Gastrocnemius medialis (tissue), 4 donors: ENCODE results near the gene CLMP. TPM values are rescaled to one million over a fixed set of nuclear protein-coding genes. Genes with fewer than 3 reads are reported as not detected.

ENCODE experiments used
- ATAC-seq, 2 donors: fragments of 150-250 bp; one replicate each; pipeline ENCODE4 v1.9.1; 2016
- DNase-seq, 2 donors: peaks; one replicate each; pipeline ENCODE4 v3.0.0-alpha.2; 2019
- H3K27ac ChIP-seq, 4 donors: fragments of 200-600 bp; sonication (generic); 1 replicate in 1 of 4; 2 replicates in 3 of 4; pipeline ENCODE4 v1.5.1; 2016 to 2018; ENCODE audit warnings: mild to moderate bottlenecking in 2 of 4, moderate library complexity in 1 of 4
- H3K27me3 ChIP-seq, 3 donors: fragments of 200-600 bp; sonication (generic) in 2 of 3; 1 replicate in 1 of 3; 2 replicates in 2 of 3; pipeline versions ENCODE4 v1.5.1 to v1.6.0; 2016 to 2019; ENCODE audit warnings: mild to moderate bottlenecking in 1 of 3, moderate library complexity in 1 of 3
- H3K36me3 ChIP-seq, 2 donors: fragments of 200-600 bp; sonication (generic) in 1 of 2; one replicate each; pipeline ENCODE4 v1.5.1; 2017 to 2018
- H3K4me1 ChIP-seq, 2 donors: fragments of 200-600 bp; sonication (generic) in 1 of 2; one replicate each; pipeline ENCODE4 v1.5.1; 2016 to 2017; ENCODE audit warnings: mild to moderate bottlenecking in 2 of 2
- H3K4me3 ChIP-seq, 4 donors: fragments of 200-600 bp; sonication (generic) in 3 of 4; 1 replicate in 1 of 4; 2 replicates in 3 of 4; pipeline ENCODE4 v1.5.1; 2016 to 2019; ENCODE audit warnings: mild to moderate bottlenecking in 2 of 4
- H3K9me3 ChIP-seq, 3 donors: fragments of 200-600 bp; sonication (generic) in 2 of 3; 1 replicate in 1 of 3; 2 replicates in 2 of 3; pipeline ENCODE4 v1.5.1; 2016 to 2019
- POLR2A ChIP-seq, 2 donors: fragments of 450-650 bp; IDR thresholded peaks; one replicate each; pipeline ENCODE4 v1.6.1; 2017; ENCODE audit warnings: antibody characterized with exemption in 2 of 2, mild to moderate bottlenecking in 2 of 2, moderate library complexity in 2 of 2
- in situ Hi-C, 4 donors: fragments of 200-750 bp; cut with MboI; loops; one replicate each; pipeline versions ENCODE4 v1.15.0 to v1.8.0; 2017; ENCODE audit warnings: low sequenced_read_pairs in 4 of 4
- intact Hi-C: fragments of 100-400 bp; cut with DNase I; formaldehyde crosslinking; loops from one replicate; pipeline ENCODE4 v1.15.1; 2023; ENCODE audit warnings: low total_unique reads
- total RNA-seq, 4 donors: library from RNA; depleted of rRNA; stranded (reverse); fragments of >200 nt; gene quantifications; one replicate each; pipeline versions ENCODE4 v1.1.0 to v1.2.3, GENCODE V29; 2016
- TF ChIP-seq, protein P1 (sequence below), 5 experiments: fragments of 450-650 bp in 3 of 5; fragments of 200-600 bp in 2 of 5; sonication (generic) in 2 of 5; IDR thresholded peaks in 4 of 5; conservative IDR thresholded peaks in 1 of 5; 1 replicate in 4 of 5; 2 replicates in 1 of 5; pipeline ENCODE4 v1.5.1; 2016 to 2019; ENCODE audit warnings: antibody characterized with exemption in 5 of 5, mild to moderate bottlenecking in 3 of 5, moderate library complexity in 3 of 5

Gene CLMP
- total RNA-seq, 4 donors from 2014 or later: 2.3 to 12.5 (median 4.4) TPM

- no peak for DNase-seq
- H3K4me3 ChIP-seq: no peak overlapping the region
- no peaks in the 10 kb centered on the region for H3K36me3 ChIP-seq
- no peak for ATAC-seq
- H3K27ac ChIP-seq: peak overlapping the region; percentile 18 to 58 (median 52)
- intact Hi-C loops (no loop called here), in situ Hi-C loops (no loop called here)
- no peaks in the 10 kb centered on the region for H3K27me3 ChIP-seq
- peaks cover 0 to 5% of the 10 kb centered on the region in 2 donors for H3K4me1 ChIP-seq
- TF ChIP-seq, protein P1, sequence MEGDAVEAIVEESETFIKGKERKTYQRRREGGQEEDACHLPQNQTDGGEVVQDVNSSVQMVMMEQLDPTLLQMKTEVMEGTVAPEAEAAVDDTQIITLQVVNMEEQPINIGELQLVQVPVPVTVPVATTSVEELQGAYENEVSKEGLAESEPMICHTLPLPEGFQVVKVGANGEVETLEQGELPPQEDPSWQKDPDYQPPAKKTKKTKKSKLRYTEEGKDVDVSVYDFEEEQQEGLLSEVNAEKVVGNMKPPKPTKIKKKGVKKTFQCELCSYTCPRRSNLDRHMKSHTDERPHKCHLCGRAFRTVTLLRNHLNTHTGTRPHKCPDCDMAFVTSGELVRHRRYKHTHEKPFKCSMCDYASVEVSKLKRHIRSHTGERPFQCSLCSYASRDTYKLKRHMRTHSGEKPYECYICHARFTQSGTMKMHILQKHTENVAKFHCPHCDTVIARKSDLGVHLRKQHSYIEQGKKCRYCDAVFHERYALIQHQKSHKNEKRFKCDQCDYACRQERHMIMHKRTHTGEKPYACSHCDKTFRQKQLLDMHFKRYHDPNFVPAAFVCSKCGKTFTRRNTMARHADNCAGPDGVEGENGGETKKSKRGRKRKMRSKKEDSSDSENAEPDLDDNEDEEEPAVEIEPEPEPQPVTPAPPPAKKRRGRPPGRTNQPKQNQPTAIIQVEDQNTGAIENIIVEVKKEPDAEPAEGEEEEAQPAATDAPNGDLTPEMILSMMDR (IDR thresholded peaks at IDR 0.05 in 4 of 5, conservative IDR thresholded peaks at IDR 0.05 in 1 of 5): no peak
- TF ChIP-seq POLR2A (IDR thresholded peaks at IDR 0.05): no peak
- no peaks in the 10 kb centered on the region for H3K9me3 ChIP-seq
Measured at GRCh38 chr11:123122852-123123251, 72.2 kb downstream of the CLMP start.

GRCh38 chr11:123122341-123122740 lies 72.7 kb downstream of the CLMP start:
- in situ Hi-C loops: no loop called here

DNA sequence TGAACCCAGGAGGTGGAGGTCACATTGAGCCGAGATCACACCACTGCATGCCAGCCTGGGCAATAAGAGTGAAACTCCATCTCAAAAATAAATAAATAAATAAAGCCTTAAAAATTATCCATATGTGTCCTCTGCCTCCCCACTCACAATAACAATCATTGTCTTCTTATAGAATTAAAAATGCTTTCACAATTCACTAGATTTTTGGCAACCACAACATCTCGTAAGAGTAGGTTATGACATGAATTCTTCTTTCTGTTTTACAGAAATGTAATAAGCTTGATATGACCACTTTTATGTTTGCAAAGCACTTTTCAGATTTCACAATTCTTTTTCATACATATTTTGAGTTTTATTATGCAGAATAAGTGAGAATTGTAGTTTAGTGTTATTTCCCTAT lies 78.6 kb downstream of the CLMP start:
- H3K36me3 ChIP-seq: no peaks in the 10 kb centered on the region
- intact Hi-C loops: no loop called here
- in situ Hi-C loops: no loop called here

More at GRCh38 chr11:123122341-123122740, 72.7 kb downstream of the CLMP start:
- ATAC-seq (peak; percentile 80 to 89), DNase-seq (peak; percentile 24 to 59)
- Histone ChIP-seq H3K27me3 (no peaks in the 10 kb centered on the region), H3K9me3 (no peaks in the 10 kb centered on the region), H3K4me3 (no peak overlapping the region), H3K27ac (peak overlapping the region; percentile 18 to 58 (median 52)), H3K36me3 (no peaks in the 10 kb centered on the region), H3K4me1 (peaks cover 0 to 5% of the 10 kb centered on the region in 2 donors)
- TF ChIP-seq, protein P1 (IDR thresholded peaks at IDR 0.05 in 4 of 5, conservative IDR thresholded peaks at IDR 0.05 in 1 of 5): no peak
- no peak for TF ChIP-seq POLR2A (IDR thresholded peaks at IDR 0.05)
- intact Hi-C loops: no loop called here

GRCh38 chr11:123111465-123111864 lies 83.6 kb downstream of the CLMP start:
- DNase-seq: no peak
- peak; percentile 86 to 91 for ATAC-seq
- Histone ChIP-seq H3K36me3 (no peaks in the 10 kb centered on the region), H3K27me3 (no peaks in the 10 kb centered on the region), H3K27ac (no peak overlapping the region), H3K9me3 (no peaks in the 10 kb centered on the region), H3K4me3 (no peak overlapping the region), H3K4me1 (peaks cover 0 to 9% of the 10 kb centered on the region in 2 donors)
- intact Hi-C loops: loop anchor here (1.0 to 5.0 kb wide), 2 partner anchors 136 to 151 kb away; no protein-coding TSS in a partner anchor
- in situ Hi-C loops: loop anchor here (5.0 kb wide), 1 partner anchor 136 kb away; no protein-coding TSS in a partner anchor
- TF ChIP-seq POLR2A (IDR thresholded peaks at IDR 0.05): no peak
- TF ChIP-seq, protein P1 (IDR thresholded peaks at IDR 0.05 in 4 of 5, conservative IDR thresholded peaks at IDR 0.05 in 1 of 5): peak; percentile 71 to 80 (median 74)

More for the DNA sequence above, 78.6 kb downstream of the CLMP start:
- no peak overlapping the region for H3K27ac ChIP-seq
- H3K4me1 ChIP-seq: peaks cover 0 to 9% of the 10 kb centered on the region in 2 donors
- no peaks in the 10 kb centered on the region for H3K27me3 ChIP-seq
- no peaks in the 10 kb centered on the region for H3K9me3 ChIP-seq
- no peak overlapping the region for H3K4me3 ChIP-seq
- TF ChIP-seq, protein P1 (IDR thresholded peaks at IDR 0.05 in 4 of 5, conservative IDR thresholded peaks at IDR 0.05 in 1 of 5): no peak
- TF ChIP-seq POLR2A (IDR thresholded peaks at IDR 0.05): no peak
- ATAC-seq: no peak
- DNase-seq: no peak
